DMS79 (cell line): Measurements from ENCODE around the gene DCHS2.
"Not testable (repeated sequence)": the region's sequence is repeated elsewhere in the genome, so short reads cannot be mapped to it uniquely, and the experiment has no call there.

ENCODE experiments used
- DNase-seq: peaks from one replicate; lab custom pipeline; 2025; lab: John Stamatoyannopoulos, UW

The DCHS2 gene

DNA sequence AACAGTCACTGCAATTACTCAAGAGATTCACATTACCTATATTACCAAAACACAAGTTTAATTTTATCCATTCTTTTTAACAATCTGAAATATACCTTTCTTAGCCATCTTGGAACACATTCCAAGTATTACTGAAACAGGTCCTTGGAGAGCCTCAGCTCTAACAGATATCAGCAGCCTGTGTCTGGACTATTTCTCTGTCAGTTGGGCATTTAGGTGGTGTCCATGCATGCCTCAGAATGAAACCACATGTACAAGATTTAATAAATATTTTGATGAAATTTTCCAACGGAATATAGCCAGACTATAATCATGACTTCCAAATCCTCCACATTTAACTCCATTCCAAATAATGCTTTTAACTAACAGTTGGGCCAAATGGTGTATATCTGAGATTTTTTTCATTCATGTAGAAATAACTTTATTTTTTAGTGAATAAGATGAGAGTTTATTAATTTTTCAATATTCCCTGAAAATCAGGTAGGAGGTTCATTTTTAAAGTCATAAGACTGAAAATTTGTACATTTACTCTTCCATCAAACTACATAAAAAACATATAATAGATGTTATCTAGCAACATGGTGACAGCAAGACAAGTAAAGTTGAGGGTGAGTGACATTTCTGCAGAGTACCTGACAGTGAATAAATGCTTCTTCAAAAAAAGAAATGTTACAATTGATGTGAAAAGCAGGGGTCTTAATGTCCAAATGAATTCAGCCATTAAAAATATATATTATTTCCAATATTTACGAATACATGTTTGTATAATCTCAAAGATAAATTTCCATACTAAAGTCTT is 174.2 kb downstream of the DCHS2 start:
- DNase-seq = no peak

DNA sequence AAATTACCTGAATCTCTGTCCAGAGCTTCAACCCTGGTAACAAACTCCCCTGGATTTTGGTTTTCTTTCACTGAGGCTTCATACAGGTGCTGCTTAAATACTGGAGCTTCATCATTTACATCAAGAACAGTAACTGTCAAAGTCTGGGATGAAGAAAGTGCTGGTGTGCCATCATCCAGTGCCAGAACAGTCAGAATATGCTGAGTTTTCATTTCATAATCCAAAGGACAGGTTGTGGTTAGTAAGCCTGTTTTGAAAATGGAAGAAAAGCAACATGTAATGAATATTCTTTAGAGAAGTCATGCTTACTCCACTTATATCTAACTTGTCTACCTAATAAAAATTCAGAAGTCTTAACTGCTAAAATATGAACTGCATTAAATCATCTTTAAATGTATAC is 175.9 kb downstream of the DCHS2 start:
- DNase-seq = no peak

DNA sequence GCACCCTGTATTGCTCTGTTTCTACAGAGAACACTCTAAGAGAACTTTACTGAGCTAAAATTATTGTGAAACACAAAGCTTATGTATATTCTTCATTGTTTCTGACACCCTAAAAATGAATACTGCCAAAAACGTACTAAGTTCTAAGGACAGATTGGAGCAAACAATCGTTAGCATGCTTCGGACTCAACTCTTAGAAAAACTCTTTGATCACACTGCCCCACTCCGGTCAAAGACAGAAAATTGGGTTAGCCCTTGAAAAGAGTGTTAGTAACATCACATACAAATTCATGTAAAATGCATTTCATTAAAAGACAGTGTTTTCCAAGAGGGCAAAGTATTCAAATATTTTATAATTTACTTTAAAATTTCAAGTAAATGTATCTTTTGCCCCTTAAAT is 177.4 kb downstream of the DCHS2 start:
- DNase-seq = no peak

DNA sequence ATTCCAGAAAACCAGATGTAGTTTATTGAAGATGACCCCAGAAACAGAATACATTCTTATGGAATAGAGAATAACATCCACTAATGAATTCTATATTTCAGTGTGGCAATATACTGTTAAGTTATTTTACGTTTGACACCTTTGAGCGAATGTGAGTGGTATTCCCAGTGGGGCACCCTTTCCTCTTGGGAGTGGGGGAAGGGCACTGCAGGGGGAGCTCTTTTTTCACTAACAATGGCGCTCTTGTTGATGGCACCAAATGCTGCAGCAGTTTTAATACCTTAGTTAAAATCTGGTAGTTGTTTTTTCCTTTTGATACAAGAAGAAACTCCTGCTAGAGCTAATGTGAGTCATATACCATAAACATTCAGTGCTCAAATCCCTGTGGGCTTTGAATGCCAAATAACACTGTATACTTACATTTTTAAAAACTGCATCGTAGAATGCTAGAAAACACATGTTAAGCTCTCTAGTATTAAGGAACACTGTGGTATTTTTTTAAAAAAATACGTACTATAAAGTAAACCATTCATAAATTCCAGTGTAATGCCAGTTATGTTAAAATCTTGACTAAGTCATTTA is 178.5 kb downstream of the DCHS2 start:
- DNase-seq = no peak

DNA sequence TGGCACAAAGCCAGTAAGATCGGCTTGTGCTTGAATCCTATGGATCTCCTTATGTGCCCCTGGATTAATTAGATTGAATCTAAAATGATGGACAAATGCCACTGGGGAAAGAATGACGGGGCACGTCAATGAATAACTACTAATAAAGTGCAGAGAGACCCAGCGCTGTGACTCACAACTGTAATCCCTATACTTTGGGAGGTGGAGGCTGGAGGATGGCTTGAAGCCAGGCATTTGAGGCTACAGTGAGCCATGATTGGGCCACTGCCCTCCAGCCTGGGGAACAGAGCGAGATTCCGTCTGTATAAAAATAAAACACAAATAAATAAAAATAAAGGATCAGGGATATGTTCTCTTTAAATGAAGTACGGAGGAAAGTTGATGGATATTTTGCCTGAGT is 179.4 kb downstream of the DCHS2 start:
- DNase-seq = no peak

DNA sequence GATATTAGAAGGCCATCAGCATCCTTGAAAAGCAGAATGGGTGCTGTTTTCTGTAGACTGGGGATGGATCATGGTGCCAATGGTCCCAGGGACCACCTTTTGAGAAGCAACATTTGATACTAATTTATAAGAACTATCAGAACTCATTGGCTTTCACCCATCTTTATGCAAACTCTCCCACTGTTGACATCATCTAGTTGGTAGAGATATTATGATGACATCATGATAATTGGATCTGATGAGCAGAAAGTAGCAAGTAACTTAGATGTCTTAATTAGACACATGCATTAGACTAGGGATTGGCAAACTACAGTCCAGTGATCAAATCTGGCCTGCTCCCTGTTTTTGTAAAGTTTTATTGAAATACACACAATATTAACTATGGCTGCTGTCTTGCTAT is 181.0 kb downstream of the DCHS2 start:
- no peak for DNase-seq

DNA sequence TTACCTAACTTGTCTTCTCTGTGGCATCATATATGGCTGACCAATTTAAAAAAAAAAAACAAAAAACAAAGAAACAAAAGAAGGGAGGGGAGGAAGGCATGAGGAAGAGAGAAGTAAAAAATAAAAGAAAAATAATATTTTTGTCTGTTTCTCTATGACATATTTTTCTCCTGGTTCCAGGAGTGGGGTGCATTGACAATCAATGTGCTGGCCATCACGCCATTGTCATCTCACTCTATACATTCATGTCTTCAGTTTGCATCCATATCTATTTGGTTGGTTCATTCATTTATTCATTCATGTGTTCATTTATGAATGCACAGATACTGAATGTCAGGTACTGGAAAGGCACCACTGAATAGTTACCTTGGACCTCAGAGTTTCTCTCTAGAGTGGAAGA is 183.4 kb downstream of the DCHS2 start:
- DNase-seq = no peak

DNA sequence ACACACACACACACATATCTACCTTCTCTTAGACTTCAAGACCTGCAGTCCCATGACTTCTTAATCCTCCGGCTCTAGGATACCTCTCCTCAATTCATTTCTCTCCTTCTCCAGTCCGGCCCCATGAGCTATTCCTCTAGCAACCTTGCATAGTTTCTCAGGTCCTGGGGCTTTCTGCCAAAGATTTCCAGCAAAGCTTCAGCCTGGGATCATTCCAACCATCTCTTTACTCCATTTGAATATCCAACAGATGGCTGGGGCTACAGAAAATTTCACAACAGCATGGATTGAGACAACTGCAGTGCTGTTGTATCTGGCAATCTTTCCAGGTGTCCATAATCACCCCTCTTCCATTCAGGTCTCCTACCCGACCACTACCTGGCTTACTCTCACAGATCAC is 184.1 kb downstream of the DCHS2 start:
- no peak for DNase-seq

DNA sequence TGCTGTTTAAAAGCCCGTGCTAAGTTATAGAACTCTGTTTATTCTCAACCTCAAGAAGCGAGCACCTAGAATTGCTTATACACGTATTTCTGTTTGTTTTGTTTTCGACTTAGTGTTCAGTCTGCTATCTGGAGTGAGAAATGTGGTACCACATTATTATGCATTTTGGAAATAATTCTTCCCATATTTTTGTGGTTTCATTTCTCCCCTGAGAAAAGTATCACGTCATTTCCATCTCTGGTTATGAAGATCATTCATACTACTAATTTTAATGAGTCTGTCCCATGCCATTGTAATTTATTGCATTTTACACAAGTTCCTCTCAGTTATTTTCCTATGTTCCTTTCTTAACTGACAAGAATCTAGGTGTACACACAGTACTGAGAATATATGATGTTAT is 186.0 kb downstream of the DCHS2 start:
- no peak for DNase-seq

DNA sequence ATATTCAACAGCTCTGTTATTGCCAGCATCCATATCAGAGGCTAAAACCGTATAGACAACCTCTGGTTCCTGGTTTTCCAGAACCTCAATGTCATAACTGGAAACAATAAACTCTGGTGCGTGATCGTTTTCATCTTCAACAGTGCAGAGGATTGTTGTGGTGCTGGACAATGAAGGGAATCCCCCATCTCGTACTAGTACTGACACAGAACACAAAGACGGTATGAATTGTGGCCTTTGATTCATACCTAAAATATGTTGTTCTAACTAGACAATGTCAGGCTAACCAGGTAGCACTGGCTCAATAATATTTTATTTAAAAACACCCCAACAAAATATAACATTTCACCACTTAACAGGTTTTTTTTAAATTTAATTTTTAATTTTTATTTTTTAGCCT is 186.9 kb downstream of the DCHS2 start:
- DNase-seq = no peak

DNA sequence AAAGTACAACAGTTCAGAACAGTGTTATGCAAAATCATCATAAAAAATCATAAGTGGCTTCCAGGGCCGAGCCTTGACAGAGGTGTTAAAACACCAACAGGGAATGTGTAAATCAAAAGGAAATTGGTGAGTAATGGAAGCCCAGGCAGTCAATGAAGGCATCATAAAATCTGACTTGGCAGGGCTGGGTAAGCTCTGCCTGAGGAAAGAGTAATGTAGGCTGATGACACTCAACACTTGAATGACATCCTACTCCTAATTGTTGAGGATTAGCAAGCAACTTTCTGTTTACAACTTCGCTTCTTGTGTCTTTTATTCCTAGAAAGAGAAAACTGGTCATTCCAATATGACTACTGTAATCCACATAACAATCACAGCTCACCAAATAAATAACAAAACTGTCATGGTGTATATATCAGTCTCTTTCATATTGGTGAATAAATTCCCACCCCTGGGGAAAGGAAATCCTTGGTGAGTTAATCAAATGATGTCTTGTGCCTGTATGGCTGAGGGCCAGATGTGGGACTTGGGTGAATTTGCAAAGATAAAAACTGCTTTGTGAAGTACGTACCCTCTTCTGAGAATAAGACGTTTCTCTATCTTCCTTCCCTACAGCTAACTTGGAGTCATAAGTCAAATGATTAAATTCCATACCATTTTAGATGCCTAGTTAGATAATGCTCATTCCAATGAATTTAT is 196.8 kb downstream of the DCHS2 start:
- DNase-seq = no peak

DNA sequence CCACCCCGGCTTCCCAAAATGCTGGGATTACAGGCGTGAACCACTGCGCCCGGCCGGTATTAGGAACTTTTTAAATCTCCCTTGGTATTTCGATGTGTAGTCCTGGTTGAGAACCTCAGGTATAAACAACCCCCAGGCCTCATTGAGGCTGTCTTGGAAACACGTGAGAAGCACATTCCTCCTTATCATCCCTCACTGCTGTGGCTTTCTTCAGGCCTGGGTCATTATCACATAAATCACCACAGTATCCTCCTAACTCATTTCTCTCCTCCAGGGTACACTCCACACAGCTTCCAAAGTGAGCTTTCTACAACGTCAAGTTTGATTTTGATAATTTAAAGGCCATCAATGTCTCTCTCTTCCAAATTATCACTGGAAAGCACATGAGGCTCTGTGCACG is 198.2 kb downstream of the DCHS2 start:
- DNase-seq = no peak

DNA sequence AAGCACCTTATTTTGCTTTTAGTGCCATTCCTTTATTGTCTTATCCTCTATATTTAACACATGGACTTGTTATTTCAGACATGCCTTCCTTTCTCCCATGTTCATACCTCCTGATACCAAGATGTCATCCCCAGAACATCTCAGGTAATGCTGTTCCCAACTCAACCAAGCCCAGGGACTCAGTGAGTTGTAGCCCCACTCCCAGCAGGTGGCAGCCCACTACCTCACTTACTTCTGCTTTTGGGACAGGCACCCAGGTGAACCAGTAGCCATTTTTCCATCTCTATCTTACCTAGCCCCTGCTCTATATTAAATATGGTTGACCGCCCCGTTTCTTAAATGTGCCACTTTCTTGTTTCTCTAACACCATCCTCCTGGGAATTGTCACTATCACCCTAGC is 199.0 kb downstream of the DCHS2 start:
- DNase-seq = no peak

DNA sequence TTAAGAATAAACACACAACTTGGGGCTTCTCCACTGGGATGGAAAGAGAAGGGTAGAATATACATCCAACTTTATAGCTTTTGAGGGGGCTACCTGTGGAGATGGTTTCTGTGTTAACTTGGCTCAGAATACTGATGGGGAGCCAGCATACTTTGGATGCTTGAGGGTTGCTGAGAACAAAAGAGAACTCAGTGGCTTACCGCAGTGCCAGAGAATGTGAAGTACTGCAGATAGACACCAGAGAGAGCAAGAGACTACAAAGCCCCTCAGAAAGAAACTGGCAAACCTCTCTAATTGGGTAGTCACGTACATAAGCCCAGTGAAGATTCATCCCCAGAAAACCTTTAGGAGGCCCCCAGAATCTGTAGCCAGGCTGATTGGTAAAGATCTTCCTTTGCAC is 214.4 kb downstream of the DCHS2 start:
- no peak for DNase-seq

DNA sequence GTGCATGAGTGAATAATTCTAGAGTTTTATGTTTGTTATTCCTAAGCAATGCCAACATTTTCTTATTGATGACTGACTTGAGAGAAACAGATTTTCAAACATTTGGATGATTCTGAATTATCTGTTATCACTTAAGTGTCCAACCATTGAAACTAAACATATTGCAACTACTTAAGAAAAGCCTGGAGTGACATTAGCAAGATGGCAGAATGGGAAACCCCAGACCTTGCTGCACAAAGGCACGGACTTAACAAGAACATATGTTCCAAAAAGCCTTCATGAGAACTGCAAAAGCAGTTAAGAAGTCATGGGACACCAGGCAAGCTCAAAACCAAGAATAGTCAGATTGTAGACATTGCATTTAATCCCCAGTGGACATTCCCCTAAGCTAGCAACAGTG is 215.1 kb downstream of the DCHS2 start:
- no peak for DNase-seq

DNA sequence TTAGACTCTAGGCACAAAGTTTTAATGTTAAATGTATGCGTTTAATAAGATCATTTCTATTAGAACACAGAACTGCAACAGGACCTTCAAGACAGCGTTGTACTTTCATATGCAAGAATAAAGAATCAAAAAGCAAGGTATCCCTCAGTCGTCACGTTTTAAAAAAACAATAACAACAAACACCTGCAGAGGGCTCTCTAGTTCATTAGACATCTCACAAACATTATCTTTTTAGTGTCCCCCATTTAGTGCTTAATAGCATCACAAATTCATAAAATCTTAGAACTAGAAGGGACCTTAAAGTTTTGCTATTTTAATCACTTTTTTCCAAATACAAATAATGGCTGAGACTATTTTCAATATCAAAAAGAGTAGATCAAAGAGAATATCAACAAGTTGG is 236.6 kb downstream of the DCHS2 start:
- DNase-seq = no peak

DNA sequence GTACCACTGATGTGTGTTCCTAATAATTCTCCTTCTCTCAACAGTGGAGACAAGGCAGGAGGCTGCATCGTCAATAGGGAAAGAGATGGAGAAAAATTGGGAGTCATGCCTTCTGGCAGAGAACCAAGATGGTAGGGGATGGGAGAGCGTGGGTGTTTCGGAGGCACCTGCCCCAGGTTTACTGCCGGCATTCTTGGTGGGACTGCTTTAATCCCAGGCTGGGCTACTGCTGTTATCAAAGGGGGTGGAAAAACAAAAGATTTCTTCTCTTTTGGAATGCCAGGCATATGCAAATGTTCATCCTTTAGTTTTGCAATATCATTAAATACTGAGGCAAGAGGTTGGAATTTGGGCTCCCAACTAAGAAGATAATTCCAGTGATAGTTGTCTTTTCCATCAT is 257.0 kb downstream of the DCHS2 start:
- DNase-seq = no peak

DNA sequence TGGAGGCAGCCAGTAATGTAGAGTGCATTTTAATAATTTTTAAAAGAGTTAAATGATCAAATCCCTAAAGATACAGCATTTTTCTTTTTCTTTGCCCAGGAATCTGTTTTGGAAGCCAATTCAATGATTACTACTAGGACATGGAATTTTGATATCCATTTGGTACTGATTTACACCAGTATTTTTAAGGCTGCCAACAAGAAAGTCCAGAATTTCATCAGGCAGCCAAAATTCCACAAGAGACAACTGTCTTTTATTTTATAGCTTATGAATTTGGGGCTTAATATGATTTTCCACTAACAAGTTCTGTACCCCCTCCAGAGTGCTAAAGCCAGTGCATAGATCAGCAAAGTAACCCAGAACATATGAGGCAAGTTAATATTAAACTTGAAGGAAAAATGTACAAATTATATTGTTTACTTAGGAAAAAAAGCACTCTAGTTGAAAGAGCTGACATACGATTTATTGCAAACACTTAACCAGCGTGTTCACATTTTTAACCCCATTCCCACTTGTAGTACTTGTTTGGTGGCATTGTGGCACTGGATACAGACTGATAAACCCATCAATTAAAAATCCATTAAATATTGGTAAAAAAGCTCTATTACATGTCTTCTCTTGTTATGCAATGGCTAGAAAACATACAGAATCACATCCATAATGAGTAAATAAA is 259.7 kb downstream of the DCHS2 start:
- DNase-seq = no peak

DNA sequence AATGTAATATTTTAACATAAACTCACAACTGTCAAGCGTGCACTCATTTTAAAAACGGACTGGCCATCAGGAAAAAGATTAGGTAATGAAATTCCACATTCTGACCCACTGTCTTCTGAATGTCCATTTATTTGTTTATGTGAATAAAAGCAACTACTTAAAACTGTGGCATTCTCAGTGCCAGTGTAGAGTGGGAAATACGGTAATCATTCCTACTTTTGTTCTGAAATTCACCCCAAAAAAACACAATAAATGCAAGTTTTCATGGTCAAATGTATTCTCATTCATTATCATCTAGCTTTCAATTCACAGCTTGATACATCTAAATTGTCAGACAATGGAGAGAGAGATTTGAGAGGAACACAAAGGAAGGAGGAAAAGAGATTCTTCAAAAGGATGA is 260.9 kb downstream of the DCHS2 start:
- DNase-seq = no peak

DNA sequence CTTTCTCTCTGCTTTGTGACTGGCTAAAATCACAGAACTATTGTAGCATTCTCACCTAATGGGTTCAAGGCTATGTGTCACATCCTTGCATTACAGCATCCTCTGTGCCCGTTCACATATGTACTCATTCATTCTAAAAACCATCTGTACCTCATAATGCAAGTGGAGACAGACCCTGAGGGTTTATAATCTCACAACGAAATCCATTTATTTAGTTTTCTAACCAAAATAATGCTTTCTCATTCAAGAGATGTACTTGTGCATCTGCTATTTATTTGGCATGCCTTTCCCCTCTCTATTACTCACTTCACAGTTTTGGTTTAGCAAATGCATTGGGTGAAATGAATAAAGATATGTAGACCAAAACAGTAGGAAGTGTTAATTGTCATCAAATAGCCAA is 261.5 kb downstream of the DCHS2 start:
- DNase-seq = no peak

DNA sequence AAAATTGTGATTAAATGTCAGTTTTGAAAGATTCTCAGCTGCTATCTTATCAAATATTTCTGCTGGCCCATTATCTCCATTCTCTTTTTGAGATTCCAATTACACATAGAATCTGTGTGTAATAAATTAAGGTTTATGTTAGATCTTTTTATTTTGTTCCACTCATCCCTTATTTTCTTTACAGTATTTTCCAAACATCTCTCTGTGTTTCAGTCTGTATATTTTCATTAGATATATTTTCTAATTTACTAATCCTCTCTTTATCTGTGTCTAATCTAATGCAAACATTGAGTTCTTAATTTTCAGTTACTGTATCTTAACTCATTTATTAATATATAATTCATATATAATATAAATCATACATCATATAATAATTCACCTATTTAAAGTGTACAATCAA is 268.7 kb downstream of the DCHS2 start:
- DNase-seq = no peak

DNA sequence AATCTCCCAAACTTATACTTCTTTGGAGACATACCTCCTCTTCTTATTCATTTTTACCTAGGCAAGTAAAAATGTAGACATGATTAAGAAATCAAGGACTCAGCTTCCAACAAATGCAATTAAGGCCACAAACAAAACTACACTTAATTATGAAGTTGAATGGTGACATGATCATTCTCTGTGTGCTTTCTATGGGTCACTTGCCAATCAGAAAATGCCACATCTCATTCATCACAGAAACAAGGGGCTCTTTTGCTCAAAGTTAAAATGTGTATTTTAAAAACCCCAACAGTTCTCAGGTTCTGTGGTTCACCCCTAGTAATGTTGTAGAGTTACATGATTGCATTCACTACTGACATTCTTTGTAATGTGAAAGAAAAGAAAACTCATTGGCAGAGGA is 273.5 kb downstream of the DCHS2 start:
- DNase-seq = no peak

DNA sequence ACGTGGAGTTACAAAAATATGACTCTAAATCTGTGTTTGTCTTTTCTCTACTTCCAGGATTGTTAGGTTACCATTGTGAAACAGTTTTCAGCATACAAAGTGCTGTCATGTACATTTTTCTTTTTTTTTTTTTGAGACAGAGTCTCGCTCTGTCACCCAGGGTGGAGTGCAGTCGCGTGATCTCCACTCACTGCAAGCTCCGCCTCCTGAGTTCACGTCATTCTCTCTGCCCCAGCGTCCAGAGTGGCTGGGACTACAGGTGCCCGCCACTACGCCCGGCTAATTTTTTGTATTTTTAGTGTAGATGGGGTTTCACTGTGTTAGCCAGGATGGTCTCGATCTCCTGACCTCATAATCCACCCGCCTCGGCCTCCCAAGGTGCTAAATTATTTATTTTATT is 274.2 kb downstream of the DCHS2 start:
- not testable (repeated sequence) for DNase-seq
